ENCODE data around the gene ANKRD31.

ANKRD31 gene

GRCh38 chr5:75067434-75067833 lies 169.2 kb downstream of the ANKRD31 start:
- no peak for DNase-seq (ENCODE audit: low read depth in 1 of 2, low spot score in 1 of 2)
- in situ Hi-C loops (cut with HindIII; ENCODE audit: low pct_unique_long_range_greater_than_20kb, low sequenced_read_pairs), result no loop called here
- no peak for TF ChIP-seq JUND (IDR thresholded peaks at IDR 0.05; ENCODE audit: low read depth)

- in situ Hi-C loops (cut with HindIII; ENCODE audit: low pct_unique_long_range_greater_than_20kb, low sequenced_read_pairs), result no loop called here
- DNase-seq (ENCODE audit: low read depth in 1 of 2, low spot score in 1 of 2), result no peak
- no peak for TF ChIP-seq JUND (IDR thresholded peaks at IDR 0.05; ENCODE audit: low read depth)
Observed at GRCh38 chr5:75062925-75063531, 173.7 kb downstream of the ANKRD31 start.

- in situ Hi-C loops (cut with HindIII; ENCODE audit: low pct_unique_long_range_greater_than_20kb, low sequenced_read_pairs), result no loop called here
- DNase-seq (ENCODE audit: low read depth in 1 of 2, low spot score in 1 of 2), result no peak
- no peak for TF ChIP-seq JUND (IDR thresholded peaks at IDR 0.05; ENCODE audit: low read depth)
Observed at GRCh38 chr5:75059912-75060545, 176.6 kb downstream of the ANKRD31 start.

GRCh38 chr5:75058986-75059535 lies 177.6 kb downstream of the ANKRD31 start:
- no peak for DNase-seq (ENCODE audit: low read depth in 1 of 2, low spot score in 1 of 2)
- TF ChIP-seq JUND (IDR thresholded peaks at IDR 0.05; ENCODE audit: low read depth), result no peak
- in situ Hi-C loops (cut with HindIII; ENCODE audit: low pct_unique_long_range_greater_than_20kb, low sequenced_read_pairs), result no loop called here

- no peak for DNase-seq (ENCODE audit: low read depth in 1 of 2, low spot score in 1 of 2)
- TF ChIP-seq JUND (IDR thresholded peaks at IDR 0.05; ENCODE audit: low read depth), result no peak
- in situ Hi-C loops (cut with HindIII; ENCODE audit: low pct_unique_long_range_greater_than_20kb, low sequenced_read_pairs), result no loop called here
Observed at GRCh38 chr5:75057561-75057960, 179.1 kb downstream of the ANKRD31 start.

GRCh38 chr5:75055727-75056144 lies 180.9 kb downstream of the ANKRD31 start:
- TF ChIP-seq JUND (IDR thresholded peaks at IDR 0.05; ENCODE audit: low read depth), result no peak
- DNase-seq (ENCODE audit: low read depth in 1 of 2, low spot score in 1 of 2), result no peak
- in situ Hi-C loops (cut with HindIII; ENCODE audit: low pct_unique_long_range_greater_than_20kb, low sequenced_read_pairs), result no loop called here

GRCh38 chr5:75054134-75054930 lies 182.3 kb downstream of the ANKRD31 start:
- in situ Hi-C loops (cut with HindIII; ENCODE audit: low pct_unique_long_range_greater_than_20kb, low sequenced_read_pairs), result no loop called here
- no peak for DNase-seq (ENCODE audit: low read depth in 1 of 2, low spot score in 1 of 2)
- no peak for TF ChIP-seq JUND (IDR thresholded peaks at IDR 0.05; ENCODE audit: low read depth)

GRCh38 chr5:75053304-75054133 lies 183.2 kb downstream of the ANKRD31 start:
- peak; percentile 39 to 61 for DNase-seq (ENCODE audit: low read depth in 1 of 2, low spot score in 1 of 2)
- in situ Hi-C loops (cut with HindIII; ENCODE audit: low pct_unique_long_range_greater_than_20kb, low sequenced_read_pairs), result no loop called here
- no peak for TF ChIP-seq JUND (IDR thresholded peaks at IDR 0.05; ENCODE audit: low read depth)

- in situ Hi-C loops (cut with HindIII; ENCODE audit: low pct_unique_long_range_greater_than_20kb, low sequenced_read_pairs), result no loop called here
Observed at GRCh38 chr5:75053054-75053303, 183.7 kb downstream of the ANKRD31 start.

GRCh38 chr5:75052192-75053053 lies 184.3 kb downstream of the ANKRD31 start, which contains the start of gene GCNT4:
Gene GCNT4 (minus strand): TSS chr5:75052558. CDS start chr5:75030037, 22,521 bp downstream.
- TF ChIP-seq JUND (IDR thresholded peaks at IDR 0.05; ENCODE audit: low read depth), result no peak
- peak; percentile 23 to 36 for DNase-seq (ENCODE audit: low read depth in 1 of 2, low spot score in 1 of 2)

More at GRCh38 chr5:75053054-75053303, 183.7 kb downstream of the ANKRD31 start:
- TF ChIP-seq JUND (IDR thresholded peaks at IDR 0.05; ENCODE audit: low read depth), result no peak
- no peak for DNase-seq (ENCODE audit: low read depth in 1 of 2, low spot score in 1 of 2)

GRCh38 chr5:75051217-75051751 lies 185.4 kb downstream of the ANKRD31 start:
- TF ChIP-seq JUND (IDR thresholded peaks at IDR 0.05; ENCODE audit: low read depth), result no peak
- DNase-seq (ENCODE audit: low read depth in 1 of 2, low spot score in 1 of 2), result no peak
- in situ Hi-C loops (cut with HindIII; ENCODE audit: low pct_unique_long_range_greater_than_20kb, low sequenced_read_pairs), result no loop called here

More at GRCh38 chr5:75052192-75053053, 184.3 kb downstream of the ANKRD31 start, which contains the start of gene GCNT4:
- in situ Hi-C loops (cut with HindIII; ENCODE audit: low pct_unique_long_range_greater_than_20kb, low sequenced_read_pairs), result no loop called here
